ENCODE measurements around the gene TPSG1.

The TPSG1 gene

DNA sequence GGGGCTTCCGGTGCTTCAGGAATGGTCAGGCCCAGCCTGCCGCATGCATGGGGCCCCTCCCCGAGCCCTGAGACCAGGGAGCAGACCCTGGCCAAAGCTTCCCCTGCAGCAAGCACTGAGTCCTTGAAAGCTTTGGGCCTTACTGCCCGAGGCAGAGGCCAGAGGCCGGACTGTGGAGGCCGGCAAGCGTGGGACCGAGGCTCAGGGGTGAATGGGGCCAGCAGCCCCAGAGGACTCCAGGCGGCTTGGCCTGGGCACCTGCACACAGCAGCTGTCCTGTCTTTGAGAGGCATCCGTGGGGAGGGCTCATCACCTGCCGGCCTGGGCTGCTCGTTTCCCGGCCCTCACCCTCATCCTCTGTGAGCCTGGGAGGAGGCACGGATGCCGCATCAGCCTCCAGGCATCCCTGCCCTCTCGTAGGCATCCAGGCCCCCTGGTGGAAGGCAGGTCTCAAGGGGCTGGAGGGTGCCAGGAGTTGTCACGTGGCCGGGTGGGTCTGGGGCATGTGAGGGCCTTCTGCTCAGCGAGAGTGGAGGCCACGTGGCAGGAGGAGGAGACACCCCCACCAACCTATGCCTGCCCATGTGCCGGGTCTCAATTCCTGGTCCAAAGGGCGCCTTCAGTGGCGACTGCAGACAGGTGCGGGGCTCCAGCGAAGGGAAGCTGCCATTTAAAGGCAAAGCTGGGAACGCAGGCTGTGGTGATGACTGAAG lies 40.8 kb downstream of the TPSG1 start:
- H3K27me3 ChIP-seq (ENCODE audit: insufficient read depth, low read length, poor library complexity, severe bottlenecking): no peaks in the 10 kb centered on the region
- H3K9me3 ChIP-seq (ENCODE audit: insufficient read depth, low read depth, low read length): no peaks in the 10 kb centered on the region; the same call in 1 of the 2 replicates
- no peak overlapping the region for H3K9ac ChIP-seq (ENCODE audit: low read depth, low read length, poor library complexity, severe bottlenecking)
- H4K20me1 ChIP-seq (ENCODE audit: insufficient read depth, low read length, poor library complexity, severe bottlenecking): no peaks in the 10 kb centered on the region
- H3K4me3 ChIP-seq (ENCODE audit: low read length, poor library complexity, severe bottlenecking): no peak overlapping the region
- no peaks in the 10 kb centered on the region for H3K9me2 ChIP-seq (replicated peaks; ENCODE audit: low read depth, low read length)
- H3K79me2 ChIP-seq (ENCODE audit: insufficient read depth, low read length): no peaks in the 10 kb centered on the region
- H3F3A ChIP-seq (ENCODE audit: low read depth): no peaks in the 10 kb centered on the region
- H2AFZ ChIP-seq (ENCODE audit: low read length): no peak overlapping the region
- H3K4me1 ChIP-seq (ENCODE audit: insufficient read depth, low read length, poor library complexity, severe bottlenecking): no peaks in the 10 kb centered on the region
- no peak overlapping the region for H3K4me2 ChIP-seq (ENCODE audit: low read depth, low read length, poor library complexity, severe bottlenecking)
- H3K36me3 ChIP-seq (ENCODE audit: insufficient read depth, low read length): no peaks in the 10 kb centered on the region
- TF ChIP-seq EZH2phosphoT487 (IDR thresholded peaks at IDR 0.05; ENCODE audit: borderline replicate concordance): no peak
- TF ChIP-seq, protein P1, sequence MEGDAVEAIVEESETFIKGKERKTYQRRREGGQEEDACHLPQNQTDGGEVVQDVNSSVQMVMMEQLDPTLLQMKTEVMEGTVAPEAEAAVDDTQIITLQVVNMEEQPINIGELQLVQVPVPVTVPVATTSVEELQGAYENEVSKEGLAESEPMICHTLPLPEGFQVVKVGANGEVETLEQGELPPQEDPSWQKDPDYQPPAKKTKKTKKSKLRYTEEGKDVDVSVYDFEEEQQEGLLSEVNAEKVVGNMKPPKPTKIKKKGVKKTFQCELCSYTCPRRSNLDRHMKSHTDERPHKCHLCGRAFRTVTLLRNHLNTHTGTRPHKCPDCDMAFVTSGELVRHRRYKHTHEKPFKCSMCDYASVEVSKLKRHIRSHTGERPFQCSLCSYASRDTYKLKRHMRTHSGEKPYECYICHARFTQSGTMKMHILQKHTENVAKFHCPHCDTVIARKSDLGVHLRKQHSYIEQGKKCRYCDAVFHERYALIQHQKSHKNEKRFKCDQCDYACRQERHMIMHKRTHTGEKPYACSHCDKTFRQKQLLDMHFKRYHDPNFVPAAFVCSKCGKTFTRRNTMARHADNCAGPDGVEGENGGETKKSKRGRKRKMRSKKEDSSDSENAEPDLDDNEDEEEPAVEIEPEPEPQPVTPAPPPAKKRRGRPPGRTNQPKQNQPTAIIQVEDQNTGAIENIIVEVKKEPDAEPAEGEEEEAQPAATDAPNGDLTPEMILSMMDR (conservative IDR thresholded peaks at IDR 0.05; ENCODE audit: low read length): no peak

DNA sequence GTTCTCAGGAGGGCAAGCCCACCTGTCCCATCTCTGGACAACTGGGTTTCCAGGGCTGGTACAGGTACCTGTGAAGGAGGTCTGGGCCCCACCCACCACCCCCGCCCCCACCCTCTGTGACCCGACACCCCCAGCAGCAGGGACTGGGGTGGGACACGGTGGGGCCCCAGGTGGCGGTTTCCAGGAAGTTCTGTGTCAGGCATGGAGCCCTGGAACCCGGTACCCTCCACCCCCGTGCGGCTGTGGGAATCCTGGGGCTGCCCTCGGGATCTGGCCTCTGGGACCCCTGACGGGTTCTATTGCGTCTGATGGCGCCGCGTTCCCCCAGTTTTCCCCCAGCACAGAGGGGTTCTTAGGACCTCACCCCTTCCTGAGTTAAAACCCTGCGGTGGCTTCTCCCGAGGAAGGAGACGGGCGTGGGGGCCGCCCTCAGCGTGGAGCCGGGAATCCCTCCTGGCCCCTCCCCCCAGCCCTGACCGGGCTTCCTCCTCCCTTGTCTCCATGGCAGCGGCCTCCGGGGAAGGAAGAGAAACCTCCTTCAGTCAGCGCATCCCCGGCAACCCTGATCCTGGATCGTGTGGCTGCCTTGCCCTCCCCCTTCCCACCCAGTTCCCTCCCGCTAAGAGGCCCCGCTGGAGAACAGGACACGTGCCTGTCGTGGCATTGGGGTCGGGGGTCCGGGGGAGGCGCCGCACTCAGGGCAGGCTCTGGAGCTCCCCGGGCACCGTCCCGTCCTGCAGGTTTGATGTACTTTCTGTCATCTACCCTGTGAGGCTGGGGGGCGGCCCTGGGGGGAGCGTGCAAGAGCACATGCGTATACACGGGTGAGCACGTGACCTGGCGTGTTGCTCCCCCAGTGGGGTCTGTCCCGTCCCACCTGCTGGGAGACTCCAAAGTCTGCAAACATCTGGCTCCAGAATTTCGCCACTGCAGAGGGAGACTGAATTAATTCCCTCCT lies 41.8 kb downstream of the TPSG1 start:
- Histone ChIP-seq H3K9me2 (replicated peaks; ENCODE audit: low read depth, low read length) (no peaks in the 10 kb centered on the region), H3K4me2 (ENCODE audit: low read depth, low read length, poor library complexity, severe bottlenecking) (no peak overlapping the region), H3K4me3 (ENCODE audit: low read length, poor library complexity, severe bottlenecking) (no peak overlapping the region), H4K20me1 (ENCODE audit: insufficient read depth, low read length, poor library complexity, severe bottlenecking) (no peaks in the 10 kb centered on the region), H3K9ac (ENCODE audit: low read depth, low read length, poor library complexity, severe bottlenecking) (no peak overlapping the region), H3K9me3 (ENCODE audit: insufficient read depth, low read depth, low read length) (no peaks in the 10 kb centered on the region; the same call in 1 of the 2 replicates), H3K36me3 (ENCODE audit: insufficient read depth, low read length) (no peaks in the 10 kb centered on the region), H3K79me2 (ENCODE audit: insufficient read depth, low read length) (no peaks in the 10 kb centered on the region), H3K27me3 (ENCODE audit: insufficient read depth, low read length, poor library complexity, severe bottlenecking) (no peaks in the 10 kb centered on the region), H3F3A (ENCODE audit: low read depth) (no peaks in the 10 kb centered on the region), H3K4me1 (ENCODE audit: insufficient read depth, low read length, poor library complexity, severe bottlenecking) (no peaks in the 10 kb centered on the region), H2AFZ (ENCODE audit: low read length) (no peak overlapping the region)
- TF ChIP-seq EZH2phosphoT487 (IDR thresholded peaks at IDR 0.05; ENCODE audit: borderline replicate concordance): no peak
- TF ChIP-seq, protein P1 (conservative IDR thresholded peaks at IDR 0.05; ENCODE audit: low read length): no peak

DNA sequence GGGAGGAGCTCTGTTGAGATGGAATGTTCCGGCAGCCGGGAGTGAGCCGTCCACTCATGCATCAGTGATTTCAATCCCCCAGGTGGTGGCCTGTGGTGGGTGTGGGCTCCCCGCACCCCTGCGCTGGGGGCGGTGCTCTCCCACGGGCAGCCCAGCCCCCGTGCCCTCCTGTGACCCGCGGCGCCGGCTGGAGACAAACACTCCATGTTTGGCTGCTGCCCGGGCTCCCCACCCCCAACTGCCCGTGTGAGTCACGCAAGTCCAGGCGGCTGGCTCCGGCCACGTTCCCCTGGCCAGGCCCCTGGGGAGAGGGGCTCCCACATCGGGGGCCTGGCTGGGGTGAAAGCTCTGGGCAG lies 42.8 kb downstream of the TPSG1 start:
- H3K9me2 ChIP-seq (replicated peaks; ENCODE audit: low read depth, low read length): no peaks in the 10 kb centered on the region
- H3K36me3 ChIP-seq (ENCODE audit: insufficient read depth, low read length): no peaks in the 10 kb centered on the region
- no peaks in the 10 kb centered on the region for H3K4me1 ChIP-seq (ENCODE audit: insufficient read depth, low read length, poor library complexity, severe bottlenecking)
- H3K4me2 ChIP-seq (ENCODE audit: low read depth, low read length, poor library complexity, severe bottlenecking): no peak overlapping the region
- no peaks in the 10 kb centered on the region; the same call in 1 of the 2 replicates for H3K9me3 ChIP-seq (ENCODE audit: insufficient read depth, low read depth, low read length)
- TF ChIP-seq, protein P1 (conservative IDR thresholded peaks at IDR 0.05; ENCODE audit: low read length): no peak
- TF ChIP-seq EZH2phosphoT487 (IDR thresholded peaks at IDR 0.05; ENCODE audit: borderline replicate concordance): no peak
- H3K79me2 ChIP-seq (ENCODE audit: insufficient read depth, low read length): no peaks in the 10 kb centered on the region
- no peak overlapping the region for H3K4me3 ChIP-seq (ENCODE audit: low read length, poor library complexity, severe bottlenecking)
- no peaks in the 10 kb centered on the region for H3K27me3 ChIP-seq (ENCODE audit: insufficient read depth, low read length, poor library complexity, severe bottlenecking)
- no peak overlapping the region for H3K9ac ChIP-seq (ENCODE audit: low read depth, low read length, poor library complexity, severe bottlenecking)
- no peaks in the 10 kb centered on the region for H3F3A ChIP-seq (ENCODE audit: low read depth)
- H4K20me1 ChIP-seq (ENCODE audit: insufficient read depth, low read length, poor library complexity, severe bottlenecking): no peaks in the 10 kb centered on the region
- no peak overlapping the region for H2AFZ ChIP-seq (ENCODE audit: low read length)

All from Loucy (cell line).